IPS DF 6.9 (cell line): Measurements from ENCODE around the gene RFK.
A peak's percentile ranks its signal among the peaks of the same experiment; 100 is the strongest.
"Not testable (repeated sequence)": the region's sequence is repeated elsewhere in the genome, so short reads cannot be mapped to it uniquely, and the experiment has no call there.

ENCODE experiments used
- DNase-seq: peaks from one replicate; pipeline ENCODE4 v3.0.0-alpha.2; 2013; ENCODE audit warnings: low read depth, low spot score
- H3K27ac ChIP-seq: one replicate; pipeline ENCODE4 v1.5.1; 2013; ENCODE audit warnings: low read length, control low read depth
- H3K27me3 ChIP-seq: 2 replicates; pipeline ENCODE4 v1.6.1; 2013; ENCODE audit warnings: mild to moderate bottlenecking, low read length; ENCODE audit not compliant: control insufficient read depth, insufficient read depth
- H3K36me3 ChIP-seq: 2 replicates; pipeline ENCODE4 v1.6.1; 2013; ENCODE audit warnings: low read length; ENCODE audit not compliant: control insufficient read depth, insufficient read depth
- H3K4me1 ChIP-seq: 2 replicates; pipeline ENCODE4 v1.6.1; 2013; ENCODE audit warnings: low read length; ENCODE audit not compliant: control insufficient read depth, insufficient read depth
- H3K4me3 ChIP-seq: 2 replicates; pipeline ENCODE4 v1.5.1; 2013; ENCODE audit warnings: mild to moderate bottlenecking, low read length
- H3K9me3 ChIP-seq: 2 replicates; pipeline ENCODE4 v1.6.1; 2013; ENCODE audit warnings: low read length, inconsistent platforms; ENCODE audit not compliant: control insufficient read depth, insufficient read depth
- WGBS: extraction: QIAGEN DNeasy Blood & Tissue Kit; methylation state at CpG from one replicate; pipeline ENCODE4 v1.1.7; 2013; ENCODE audit warnings: mixed read lengths, missing lambda C conversion rate; ENCODE audit not compliant: insufficient read length, insufficient coverage; 5-methylcytosine and 5-hydroxymethylcytosine counted together

RFK gene

GRCh38 chr9:76394195-76394959, at the start of gene RFK:
TSS of gene RFK (minus strand) at chr9:76394426. CDS start at chr9:76394171, 255 bp downstream.
- peak; percentile 55 for DNase-seq
- Histone ChIP-seq H3K27ac (no peak within 1 kb of the TSS), H3K27me3 (no peaks in the 10 kb centered on the region), H3K4me3 (peak within 1 kb of the TSS; percentile 46), H3K4me1 (no peaks in the 10 kb centered on the region), H3K36me3 (no peaks in the 10 kb centered on the region), H3K9me3 (no peaks in the 10 kb centered on the region)
- no CpG with 5 or more reads among the region's 81 CpGs for WGBS

- no peaks in the 10 kb centered on the region for H3K4me1 ChIP-seq
- H3K36me3 ChIP-seq: no peaks in the 10 kb centered on the region
- no peak overlapping the region for H3K4me3 ChIP-seq
- no peaks in the 10 kb centered on the region for H3K27me3 ChIP-seq
- H3K27ac ChIP-seq: no peak overlapping the region
- DNase-seq: no peak
- H3K9me3 ChIP-seq: no peaks in the 10 kb centered on the region
- no CpG with 5 or more reads among the region's 3 CpGs for whole genome bisulfite sequencing
These were observed 49.7 kb upstream of the RFK start for GRCh38 chr9:76443887-76444286.

- Histone ChIP-seq H3K36me3 (no peaks in the 10 kb centered on the region), H3K27ac (no peak overlapping the region), H3K27me3 (no peaks in the 10 kb centered on the region), H3K9me3 (no peaks in the 10 kb centered on the region), H3K4me3 (no peak overlapping the region), H3K4me1 (no peaks in the 10 kb centered on the region)
- no peak for DNase-seq
- WGBS: no CpG with 5 or more reads among the region's 10 CpGs
These were observed 47.5 kb upstream of the RFK start for GRCh38 chr9:76441551-76442322.

- no peaks in the 10 kb centered on the region for H3K27me3 ChIP-seq
- DNase-seq: no peak
- H3K9me3 ChIP-seq: no peaks in the 10 kb centered on the region
- no peak overlapping the region for H3K27ac ChIP-seq
- no peaks in the 10 kb centered on the region for H3K4me1 ChIP-seq
- no CpG with 5 or more reads among the region's 6 CpGs for WGBS
- H3K36me3 ChIP-seq: no peaks in the 10 kb centered on the region
- no peak overlapping the region for H3K4me3 ChIP-seq
These were observed 44.8 kb upstream of the RFK start for GRCh38 chr9:76438841-76439588.

- WGBS: no CpG with 5 or more reads among the region's 9 CpGs
- DNase-seq, H3K4me1 ChIP-seq, H3K27ac ChIP-seq, H3K27me3 ChIP-seq, H3K9me3 ChIP-seq, H3K4me3 ChIP-seq, H3K36me3 ChIP-seq: not testable (repeated sequence)
These were observed 42.9 kb upstream of the RFK start for GRCh38 chr9:76437017-76437699.

GRCh38 chr9:76434897-76435296, 40.7 kb upstream of the RFK start:
- not testable (repeated sequence) for H3K27me3 ChIP-seq, H3K9me3 ChIP-seq, H3K36me3 ChIP-seq, H3K4me3 ChIP-seq, H3K4me1 ChIP-seq, DNase-seq, H3K27ac ChIP-seq
- WGBS: no CpG with 5 or more reads among the region's 6 CpGs

- Histone ChIP-seq H3K27me3 (no peaks in the 10 kb centered on the region), H3K36me3 (no peaks in the 10 kb centered on the region), H3K4me1 (no peaks in the 10 kb centered on the region), H3K4me3 (no peak overlapping the region), H3K27ac (no peak overlapping the region), H3K9me3 (no peaks in the 10 kb centered on the region)
- no CpG with 5 or more reads among the region's 3 CpGs for WGBS
- no peak for DNase-seq
These were observed 39.6 kb upstream of the RFK start for GRCh38 chr9:76433836-76434235.

GRCh38 chr9:76433406-76433805, 39.2 kb upstream of the RFK start:
- Histone ChIP-seq H3K27ac (no peak overlapping the region), H3K36me3 (no peaks in the 10 kb centered on the region), H3K9me3 (no peaks in the 10 kb centered on the region), H3K4me3 (no peak overlapping the region), H3K4me1 (no peaks in the 10 kb centered on the region), H3K27me3 (no peaks in the 10 kb centered on the region)
- WGBS: no CpG with 5 or more reads among the region's 5 CpGs
- no peak for DNase-seq

GRCh38 chr9:76431601-76432000, 37.4 kb upstream of the RFK start:
- Histone ChIP-seq H3K9me3 (no peaks in the 10 kb centered on the region), H3K4me1 (no peaks in the 10 kb centered on the region), H3K36me3 (no peaks in the 10 kb centered on the region), H3K27me3 (no peaks in the 10 kb centered on the region), H3K27ac (no peak overlapping the region), H3K4me3 (no peak overlapping the region)
- no peak for DNase-seq
- whole genome bisulfite sequencing: no CpG with 5 or more reads among the region's 8 CpGs

GRCh38 chr9:76426807-76427419, 32.7 kb upstream of the RFK start:
- Histone ChIP-seq H3K9me3 (no peaks in the 10 kb centered on the region), H3K27me3 (no peaks in the 10 kb centered on the region), H3K4me1 (no peaks in the 10 kb centered on the region), H3K4me3 (no peak overlapping the region), H3K36me3 (no peaks in the 10 kb centered on the region), H3K27ac (no peak overlapping the region)
- WGBS: no CpG with 5 or more reads among the region's 7 CpGs
- no peak for DNase-seq
